PC-9 (cell line): ENCODE data around the gene PDIA4.

Source experiments
- CTCF ChIP-seq: fragments of 200-600 bp; sonication (generic); conservative IDR thresholded peaks from 2 replicates; pipeline ENCODE4 v1.6.1; 2017; ENCODE audit warnings: mixed run types, antibody characterized with exemption, mild to moderate bottlenecking, moderate library complexity
- EZH2 ChIP-seq: fragments of 200-600 bp; sonication (generic); IDR thresholded peaks from 2 replicates; pipeline ENCODE4 v1.8.0; 2017; ENCODE audit warnings: antibody characterized with exemption, low read depth

- TF ChIP-seq CTCF (no peak), EZH2 (no peak)
Measured at GRCh38 chr7:149046416-149046815, 18.1 kb upstream of the PDIA4 start.
